ENCODE data around the gene DLGAP1. TPM values are rescaled to one million over a fixed set of nuclear protein-coding genes. Genes with fewer than 3 reads are reported as not detected.
A peak's percentile ranks its signal among the peaks of the same experiment; 100 is the strongest.

Gene DLGAP1
- total and polyA plus RNA-seq, 4 donors = 0.75 to 6.6 (median 3.6) TPM

DNA sequence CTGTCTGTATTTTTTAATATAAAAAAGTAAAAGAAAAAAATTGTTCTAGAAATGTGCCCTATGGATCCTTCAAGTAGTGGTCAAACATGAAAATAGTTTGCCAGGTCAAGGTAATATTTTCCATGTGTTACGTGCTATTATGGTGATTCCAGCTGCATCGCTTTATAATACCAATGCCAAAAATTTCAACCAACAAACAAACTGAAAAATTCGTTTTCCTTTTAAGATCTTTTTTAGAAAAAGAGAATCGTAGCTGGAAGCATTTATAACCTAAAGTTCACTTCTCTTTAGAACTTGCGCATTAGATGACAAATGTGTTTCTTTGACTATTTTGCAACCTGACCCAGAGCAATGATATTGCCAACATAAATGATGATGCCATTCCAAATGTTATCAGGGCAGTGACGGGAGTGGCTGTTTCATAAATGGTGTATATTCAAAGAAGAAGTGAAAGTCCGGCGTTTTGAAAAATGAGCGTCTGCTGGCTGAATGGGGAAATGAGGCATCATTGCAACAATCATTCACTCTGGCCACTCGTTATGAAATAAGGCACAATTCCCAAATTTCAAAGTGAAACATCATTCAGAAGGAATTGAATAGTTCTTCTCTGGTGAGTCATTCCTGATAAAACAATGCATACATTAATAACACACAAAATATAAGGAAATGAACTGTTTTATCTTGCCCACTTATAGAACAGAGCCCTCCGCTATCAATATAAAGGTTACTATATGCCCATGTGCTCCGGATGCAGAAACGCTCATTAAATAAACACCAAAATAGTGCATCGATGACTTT lies 707.7 kb downstream of the DLGAP1 start:
- no peaks in the 10 kb centered on the region for H3K36me3 ChIP-seq (ENCODE audit: control insufficient read depth in 1 of 2, insufficient read depth in 2 of 2, low read length in 1 of 2)
- H3K9me3 ChIP-seq (ENCODE audit: control insufficient read depth, low read length) = no peaks in the 10 kb centered on the region
- DNase-seq = no peak
- no peaks in the 10 kb centered on the region for H3K4me1 ChIP-seq (ENCODE audit: control insufficient read depth in 1 of 2, insufficient read depth in 2 of 2, low read length in 2 of 2)
- intact Hi-C loops (cut with DNase I) = no loop called here
- H3K27ac ChIP-seq (ENCODE audit: low read depth in 1 of 2, low read length in 2 of 2) = no peak overlapping the region
- peak overlapping the region; percentile 41 to 54 for H3K4me3 ChIP-seq (ENCODE audit: low read length in 2 of 2)
- no peaks in the 10 kb centered on the region for H3K27me3 ChIP-seq (ENCODE audit: control insufficient read depth in 1 of 2, insufficient read depth in 2 of 2, low read length in 1 of 2)
- 6 to 10% methylated on average over 14 of the region's 14 CpGs for WGBS, 2 donors
- ATAC-seq (ENCODE audit: low FRiP score) = peak; percentile 41

DNA sequence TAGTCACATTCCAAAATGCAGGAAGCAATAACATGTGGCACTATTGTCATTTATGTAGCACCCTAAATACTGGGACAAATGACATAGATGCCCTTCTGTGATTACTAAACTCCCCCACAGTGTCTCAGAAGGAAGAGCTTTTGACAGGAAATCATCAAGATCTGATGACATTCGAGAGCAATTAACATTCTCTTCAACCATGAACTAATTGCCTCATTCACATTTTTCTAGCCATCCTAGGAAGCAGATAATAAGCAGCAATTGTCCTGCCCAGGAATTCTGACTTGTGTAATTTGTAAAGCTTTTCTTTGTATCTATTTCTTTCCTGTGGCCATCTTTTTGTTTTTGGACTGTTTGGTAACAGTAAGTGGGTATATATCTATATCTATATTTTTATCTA lies 712.6 kb downstream of the DLGAP1 start:
- Histone ChIP-seq H3K36me3 (ENCODE audit: control insufficient read depth in 1 of 2, insufficient read depth in 2 of 2, low read length in 1 of 2) (no peaks in the 10 kb centered on the region), H3K27me3 (ENCODE audit: control insufficient read depth in 1 of 2, insufficient read depth in 2 of 2, low read length in 1 of 2) (no peaks in the 10 kb centered on the region), H3K27ac (ENCODE audit: low read depth in 1 of 2, low read length in 2 of 2) (no peak overlapping the region), H3K4me1 (ENCODE audit: control insufficient read depth in 1 of 2, insufficient read depth in 2 of 2, low read length in 2 of 2) (no peaks in the 10 kb centered on the region), H3K4me3 (ENCODE audit: low read length in 2 of 2) (no peak overlapping the region), H3K9me3 (ENCODE audit: control insufficient read depth, low read length) (no peaks in the 10 kb centered on the region)
- intact Hi-C loops (cut with DNase I) = no loop called here
- DNase-seq (no peak), ATAC-seq (ENCODE audit: low FRiP score) (no peak)
- 0 to 45% methylated on average over 1 of the region's 1 CpG for WGBS, 2 donors

DNA sequence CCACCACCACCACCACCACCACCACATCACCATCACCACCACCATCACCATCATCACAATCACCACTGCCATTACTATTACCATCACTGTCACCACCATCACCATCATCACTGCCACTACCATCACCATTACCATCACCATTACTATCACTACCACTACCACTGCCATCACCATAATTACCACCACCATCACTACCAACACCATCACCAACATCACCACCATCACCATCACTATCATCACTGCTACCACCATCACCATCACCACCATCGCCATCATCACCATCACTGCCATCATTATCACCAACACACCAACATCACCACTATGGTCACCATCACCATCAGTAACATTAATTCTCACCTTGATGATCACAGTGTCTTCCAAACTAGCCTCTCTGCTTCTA lies 713.8 kb downstream of the DLGAP1 start:
- Histone ChIP-seq H3K27me3 (ENCODE audit: control insufficient read depth in 1 of 2, insufficient read depth in 2 of 2, low read length in 1 of 2) (no peaks in the 10 kb centered on the region), H3K9me3 (ENCODE audit: control insufficient read depth, low read length) (no peaks in the 10 kb centered on the region), H3K4me3 (ENCODE audit: low read length in 2 of 2) (no peak overlapping the region), H3K4me1 (ENCODE audit: control insufficient read depth in 1 of 2, insufficient read depth in 2 of 2, low read length in 2 of 2) (no peaks in the 10 kb centered on the region), H3K36me3 (ENCODE audit: control insufficient read depth in 1 of 2, insufficient read depth in 2 of 2, low read length in 1 of 2) (no peaks in the 10 kb centered on the region), H3K27ac (ENCODE audit: low read depth in 1 of 2, low read length in 2 of 2) (no peak overlapping the region)
- intact Hi-C loops (cut with DNase I) = no loop called here
- ATAC-seq (ENCODE audit: low FRiP score) (no peak), DNase-seq (no peak)
- 95 to 100% methylated on average over 1 of the region's 1 CpG for WGBS, 2 donors

DNA sequence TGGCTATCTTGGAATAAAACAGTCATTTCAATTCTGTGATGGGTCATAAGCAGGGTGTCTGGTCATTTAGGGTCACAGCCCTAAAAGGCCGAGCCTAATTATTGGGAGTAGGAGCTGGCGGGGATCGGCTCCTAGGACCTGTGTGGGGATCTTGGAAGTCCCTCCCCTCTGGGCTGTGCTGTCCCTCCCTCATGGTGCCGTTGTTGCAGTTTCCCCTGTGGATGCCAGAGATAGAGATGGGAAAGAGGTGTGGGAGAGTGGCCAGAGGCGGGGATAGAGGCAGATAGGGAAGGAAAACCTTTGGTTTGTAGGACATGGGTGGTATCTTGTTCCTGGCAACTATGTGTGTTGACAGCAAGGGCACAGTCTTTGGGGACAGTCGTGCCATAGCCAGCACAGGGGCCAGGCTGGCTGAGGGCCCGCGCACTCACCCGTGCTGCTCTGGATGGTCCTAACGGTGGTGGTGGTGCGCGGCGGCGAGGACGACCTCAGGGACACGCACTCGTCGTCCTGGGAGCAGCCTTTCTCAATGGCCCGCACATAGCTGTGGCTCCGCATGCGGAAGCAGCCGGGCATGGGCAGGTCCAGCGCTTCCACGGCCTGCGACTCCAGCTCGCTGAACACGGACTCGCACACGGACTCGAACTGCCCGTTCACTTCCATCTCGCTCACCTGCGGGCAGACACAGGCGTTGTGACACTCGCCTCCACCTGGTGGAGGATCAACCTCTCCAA lies 726.2 kb downstream of the DLGAP1 start:
- Histone ChIP-seq H3K27me3 (ENCODE audit: control insufficient read depth in 1 of 2, insufficient read depth in 2 of 2, low read length in 1 of 2) (no peaks in the 10 kb centered on the region), H3K27ac (ENCODE audit: low read depth in 1 of 2, low read length in 2 of 2) (no peak overlapping the region), H3K4me3 (ENCODE audit: low read length in 2 of 2) (no peak overlapping the region), H3K9me3 (ENCODE audit: control insufficient read depth, low read length) (no peaks in the 10 kb centered on the region), H3K36me3 (ENCODE audit: control insufficient read depth in 1 of 2, insufficient read depth in 2 of 2, low read length in 1 of 2) (no peaks in the 10 kb centered on the region), H3K4me1 (ENCODE audit: control insufficient read depth in 1 of 2, insufficient read depth in 2 of 2, low read length in 2 of 2) (no peaks in the 10 kb centered on the region)
- 94 to 97% methylated on average over 34 to 35 of the region's 35 CpGs for WGBS, 2 donors
- intact Hi-C loops (cut with DNase I) = no loop called here
- ATAC-seq (ENCODE audit: low FRiP score) (no peak), DNase-seq (no peak)

DNA sequence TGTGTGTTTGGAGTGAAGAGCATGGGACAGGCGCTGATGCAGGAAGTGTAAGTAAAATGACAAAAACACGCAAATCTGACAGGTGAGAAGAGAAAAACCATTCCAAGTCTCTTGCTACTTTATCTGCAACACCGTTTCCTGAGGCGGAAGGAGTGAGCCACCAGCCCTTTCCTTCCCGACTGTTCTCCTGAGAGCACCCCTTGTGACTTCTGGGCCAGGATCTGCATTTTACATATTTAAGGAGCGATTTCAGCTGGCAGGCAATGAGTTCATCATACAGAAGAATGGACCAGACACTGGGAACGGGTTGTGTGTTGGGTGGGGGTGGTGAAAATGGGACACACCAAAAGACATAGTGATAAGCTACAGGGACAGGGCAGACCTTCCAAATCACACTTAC lies 727.8 kb downstream of the DLGAP1 start:
- DNase-seq = no peak
- Histone ChIP-seq H3K4me3 (ENCODE audit: low read length in 2 of 2) (no peak overlapping the region), H3K36me3 (ENCODE audit: control insufficient read depth in 1 of 2, insufficient read depth in 2 of 2, low read length in 1 of 2) (no peaks in the 10 kb centered on the region), H3K27ac (ENCODE audit: low read depth in 1 of 2, low read length in 2 of 2) (no peak overlapping the region), H3K27me3 (ENCODE audit: control insufficient read depth in 1 of 2, insufficient read depth in 2 of 2, low read length in 1 of 2) (no peaks in the 10 kb centered on the region), H3K4me1 (ENCODE audit: control insufficient read depth in 1 of 2, insufficient read depth in 2 of 2, low read length in 2 of 2) (no peaks in the 10 kb centered on the region), H3K9me3 (ENCODE audit: control insufficient read depth, low read length) (no peaks in the 10 kb centered on the region)
- 85 to 86% methylated on average over 7 of the region's 7 CpGs for WGBS, 2 donors
- intact Hi-C loops (cut with DNase I) = no loop called here
- no peak for ATAC-seq (ENCODE audit: low FRiP score)

- Histone ChIP-seq H3K9me3 (ENCODE audit: control insufficient read depth, low read length) (no peaks in the 10 kb centered on the region), H3K4me1 (ENCODE audit: control insufficient read depth in 1 of 2, insufficient read depth in 2 of 2, low read length in 2 of 2) (no peaks in the 10 kb centered on the region), H3K4me3 (ENCODE audit: low read length in 2 of 2) (no peak overlapping the region), H3K36me3 (ENCODE audit: control insufficient read depth in 1 of 2, insufficient read depth in 2 of 2, low read length in 1 of 2) (no peaks in the 10 kb centered on the region), H3K27me3 (ENCODE audit: control insufficient read depth in 1 of 2, insufficient read depth in 2 of 2, low read length in 1 of 2) (no peaks in the 10 kb centered on the region), H3K27ac (ENCODE audit: low read depth in 1 of 2, low read length in 2 of 2) (no peak overlapping the region)
- intact Hi-C loops (cut with DNase I) = no loop called here
- 89 to 96% methylated on average over 4 of the region's 4 CpGs for WGBS, 2 donors
- DNase-seq = no peak
- no peak for ATAC-seq (ENCODE audit: low FRiP score)
Observed at GRCh38 chr18:3726238-3726951, 728.7 kb downstream of the DLGAP1 start.

DNA sequence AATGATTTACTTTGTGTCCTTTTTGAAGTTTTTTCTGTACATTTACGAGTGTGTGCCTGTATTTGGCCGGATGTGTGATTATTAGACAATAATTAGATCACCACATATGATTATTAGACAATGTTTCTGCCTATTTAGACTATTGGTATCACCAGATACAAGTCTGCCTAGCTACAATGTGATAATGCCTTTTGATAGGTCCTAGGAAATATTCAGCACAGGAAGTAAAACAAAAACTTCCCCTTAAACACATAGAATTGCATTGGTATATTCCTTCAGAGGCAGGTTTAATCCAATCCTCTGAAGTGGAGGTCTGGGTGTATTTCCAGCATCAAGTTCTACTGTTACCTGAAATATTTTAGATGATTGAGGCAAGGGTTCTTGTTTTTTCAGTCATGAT lies 730.0 kb downstream of the DLGAP1 start:
- 78 to 81% methylated on average over 2 of the region's 2 CpGs for WGBS, 2 donors
- H3K36me3 ChIP-seq (ENCODE audit: control insufficient read depth in 1 of 2, insufficient read depth in 2 of 2, low read length in 1 of 2) = no peaks in the 10 kb centered on the region
- no peaks in the 10 kb centered on the region for H3K4me1 ChIP-seq (ENCODE audit: control insufficient read depth in 1 of 2, insufficient read depth in 2 of 2, low read length in 2 of 2)
- no peak for ATAC-seq (ENCODE audit: low FRiP score)
- no peak for DNase-seq
- H3K4me3 ChIP-seq (ENCODE audit: low read length in 2 of 2) = no peak overlapping the region
- H3K9me3 ChIP-seq (ENCODE audit: control insufficient read depth, low read length) = no peaks in the 10 kb centered on the region
- H3K27ac ChIP-seq (ENCODE audit: low read depth in 1 of 2, low read length in 2 of 2) = no peak overlapping the region
- no peaks in the 10 kb centered on the region for H3K27me3 ChIP-seq (ENCODE audit: control insufficient read depth in 1 of 2, insufficient read depth in 2 of 2, low read length in 1 of 2)
- intact Hi-C loops (cut with DNase I) = no loop called here

GRCh38 chr18:3723554-3723953 lies 731.6 kb downstream of the DLGAP1 start:
- intact Hi-C loops (cut with DNase I) = no loop called here
- Histone ChIP-seq H3K4me1 (ENCODE audit: control insufficient read depth in 1 of 2, insufficient read depth in 2 of 2, low read length in 2 of 2) (no peaks in the 10 kb centered on the region), H3K9me3 (ENCODE audit: control insufficient read depth, low read length) (no peaks in the 10 kb centered on the region), H3K36me3 (ENCODE audit: control insufficient read depth in 1 of 2, insufficient read depth in 2 of 2, low read length in 1 of 2) (no peaks in the 10 kb centered on the region), H3K27ac (ENCODE audit: low read depth in 1 of 2, low read length in 2 of 2) (no peak overlapping the region), H3K27me3 (ENCODE audit: control insufficient read depth in 1 of 2, insufficient read depth in 2 of 2, low read length in 1 of 2) (no peaks in the 10 kb centered on the region), H3K4me3 (ENCODE audit: low read length in 2 of 2) (no peak overlapping the region)
- ATAC-seq (ENCODE audit: low FRiP score) (no peak), DNase-seq (no peak)

Measured in aorta (tissue), 5 donors.